GM19455 (cell line): ENCODE data around the gene GINS1.

Source experiments
- ATAC-seq: cut with Tn5 transposase; IDR thresholded peaks from one replicate; pipeline ENCODE4 v1.9.1; 2021; ENCODE audit not compliant: unreplicated experiment

GINS1 gene

GRCh38 chr20:25453035-25453810 lies 45.8 kb downstream of the GINS1 start:
- ATAC-seq = no peak

- no peak for ATAC-seq
Measured at GRCh38 chr20:25454153-25454900, 46.9 kb downstream of the GINS1 start.

- no peak for ATAC-seq
Measured at GRCh38 chr20:25457886-25458680, 50.6 kb downstream of the GINS1 start.

GRCh38 chr20:25459111-25459830 lies 51.8 kb downstream of the GINS1 start:
- no peak for ATAC-seq

DNA sequence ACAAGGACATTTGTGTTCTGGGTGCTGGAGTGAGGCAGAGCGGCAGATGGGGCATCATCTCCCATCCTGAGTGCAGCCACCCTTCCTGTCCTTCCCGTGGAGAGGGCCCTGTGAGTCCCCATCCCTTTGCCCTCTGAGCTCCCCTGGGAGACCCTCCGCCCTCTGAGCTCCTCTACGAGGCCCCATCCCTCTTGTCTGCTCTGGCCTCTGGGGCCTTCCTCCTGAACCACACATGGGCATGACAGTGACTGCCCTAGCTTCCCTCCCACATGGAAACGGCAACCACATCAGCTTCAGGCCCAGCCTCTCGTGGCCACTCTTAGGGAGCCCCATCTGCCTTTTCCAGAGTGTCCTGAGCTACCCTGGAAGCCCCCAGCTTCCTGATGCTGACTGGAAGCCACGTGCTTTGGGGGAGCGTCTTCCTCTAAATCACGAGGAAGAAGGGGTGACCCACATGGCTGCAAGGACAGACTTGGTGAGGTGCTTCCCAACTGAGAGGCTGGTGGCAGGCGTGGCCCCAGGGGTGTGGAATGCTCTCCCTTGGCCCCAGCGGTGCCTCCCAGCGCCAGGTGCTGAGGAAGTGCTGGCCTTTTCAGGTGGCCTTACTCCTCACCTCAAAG lies 52.6 kb downstream of the GINS1 start:
- no peak for ATAC-seq

GRCh38 chr20:25460566-25461280 lies 53.2 kb downstream of the GINS1 start:
- ATAC-seq = no peak

GRCh38 chr20:25461281-25461650 lies 53.8 kb downstream of the GINS1 start:
- no peak for ATAC-seq

DNA sequence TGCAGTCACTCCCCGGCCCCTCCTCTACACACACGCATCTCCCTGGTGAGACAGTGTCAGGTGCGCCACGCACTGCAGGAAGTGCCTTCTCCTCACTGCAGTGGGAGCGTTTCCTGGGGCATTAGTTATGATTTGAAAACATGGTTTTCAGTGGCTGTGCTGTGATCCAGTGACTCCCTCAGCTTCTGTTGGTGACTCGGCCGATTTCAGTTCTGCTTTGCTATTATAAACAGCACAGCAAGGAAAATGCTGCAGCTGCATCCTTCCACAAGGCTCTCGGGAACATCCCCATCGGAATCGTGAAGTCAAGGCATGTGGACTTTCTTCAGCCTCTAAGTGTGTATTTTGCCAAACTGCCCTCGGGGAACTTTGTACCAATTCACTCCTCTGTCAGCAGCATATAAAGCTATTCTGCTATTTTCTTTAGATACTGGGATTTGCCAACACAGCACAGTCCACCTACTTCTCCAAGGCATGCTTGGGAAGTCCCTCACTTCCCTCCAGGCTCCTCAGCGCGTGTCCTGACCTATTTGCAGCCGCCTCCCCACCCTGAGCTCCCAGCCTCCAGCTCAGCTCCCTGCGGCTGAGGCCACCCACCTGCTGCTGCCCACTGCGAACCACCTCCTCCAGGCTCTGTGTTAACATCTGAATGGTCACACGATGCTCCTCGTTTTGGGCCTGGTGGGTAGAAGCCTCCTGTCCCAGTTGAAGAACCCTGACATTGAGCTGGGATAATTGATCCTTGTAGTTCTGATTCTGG lies 54.5 kb downstream of the GINS1 start:
- ATAC-seq = no peak

GRCh38 chr20:25464501-25465242 lies 57.2 kb downstream of the GINS1 start:
- no peak for ATAC-seq

DNA sequence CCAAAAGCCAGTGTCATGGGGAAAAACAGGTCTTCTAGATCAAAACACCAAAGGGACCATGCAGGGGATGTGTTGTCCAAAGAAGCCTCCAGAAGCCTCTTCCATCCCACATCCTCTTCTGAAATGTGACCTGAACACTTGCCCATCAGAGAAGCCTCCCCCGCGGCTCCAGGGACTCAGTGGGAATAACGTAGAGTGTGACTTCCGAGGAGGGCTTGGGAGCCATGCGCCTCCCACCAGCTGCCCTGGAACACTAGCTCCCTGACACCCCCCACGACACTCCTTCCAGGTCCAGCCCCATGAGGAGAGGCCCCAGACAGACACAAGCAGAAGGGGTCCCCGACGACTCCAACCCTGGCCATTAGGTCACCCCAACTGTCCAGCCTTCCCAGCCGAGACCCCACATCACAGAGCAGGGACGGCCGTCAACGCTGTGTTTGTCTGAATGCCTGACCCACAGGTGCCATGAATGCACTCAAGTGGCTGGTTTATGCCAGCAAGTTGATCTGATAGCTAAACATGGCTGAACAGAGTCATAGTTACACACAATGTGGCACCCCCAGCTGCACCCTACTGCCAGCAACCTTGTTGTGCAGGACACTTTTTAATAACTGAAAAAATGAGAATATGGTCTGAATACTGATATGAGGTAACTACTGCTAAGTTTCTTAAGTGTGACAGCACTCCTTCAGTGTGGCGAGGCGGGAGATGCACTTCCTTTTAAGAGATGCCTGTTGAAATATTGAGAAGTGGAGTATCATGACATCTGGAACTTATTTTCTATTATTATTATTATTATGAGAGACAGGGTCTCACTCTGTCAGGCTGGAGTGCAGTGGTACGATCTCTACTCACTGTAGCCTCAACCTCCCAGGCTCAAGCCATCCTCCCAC lies 58.0 kb downstream of the GINS1 start:
- no peak for ATAC-seq

GRCh38 chr20:25466846-25467245 lies 59.4 kb downstream of the GINS1 start:
- no peak for ATAC-seq

DNA sequence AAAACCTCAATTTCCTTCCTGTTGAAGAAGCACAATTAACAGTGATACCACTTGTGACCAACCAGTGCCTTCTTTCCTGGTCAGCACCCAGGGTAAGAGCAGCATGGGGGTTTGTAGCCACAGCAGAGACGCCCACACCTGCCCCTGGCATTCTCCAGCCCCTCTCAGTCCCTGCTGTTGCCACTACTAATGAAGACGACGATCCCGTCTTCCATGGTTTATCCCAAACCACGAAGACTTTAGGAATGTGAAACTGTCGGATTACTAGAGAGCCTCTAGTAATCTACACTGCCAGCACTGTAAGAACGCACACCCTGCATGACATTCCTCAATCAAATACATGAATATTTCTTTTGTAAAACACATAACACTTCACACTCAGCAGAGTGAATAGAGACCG lies 60.0 kb downstream of the GINS1 start:
- no peak for ATAC-seq

GRCh38 chr20:25468126-25469075 lies 60.9 kb downstream of the GINS1 start:
- no peak for ATAC-seq

DNA sequence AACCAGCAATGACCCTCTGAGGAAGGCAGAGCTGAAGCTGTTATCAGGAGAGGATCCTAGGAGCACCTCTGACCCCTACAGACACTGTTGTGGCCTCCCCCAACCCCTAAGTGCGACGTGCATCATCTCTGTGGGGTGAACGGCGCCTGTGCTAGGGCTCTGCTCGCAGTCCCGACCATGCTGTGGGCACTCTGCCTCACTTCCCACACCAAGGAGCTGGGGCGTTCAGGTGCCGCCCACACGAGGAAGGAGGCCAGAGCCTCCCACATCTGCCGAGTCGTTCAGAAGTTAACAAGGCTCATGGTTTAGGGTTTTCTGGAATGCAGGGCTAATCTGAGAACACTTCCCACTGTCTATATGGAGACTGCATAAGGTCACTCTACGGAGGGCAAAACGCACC lies 62.1 kb downstream of the GINS1 start:
- ATAC-seq = no peak

DNA sequence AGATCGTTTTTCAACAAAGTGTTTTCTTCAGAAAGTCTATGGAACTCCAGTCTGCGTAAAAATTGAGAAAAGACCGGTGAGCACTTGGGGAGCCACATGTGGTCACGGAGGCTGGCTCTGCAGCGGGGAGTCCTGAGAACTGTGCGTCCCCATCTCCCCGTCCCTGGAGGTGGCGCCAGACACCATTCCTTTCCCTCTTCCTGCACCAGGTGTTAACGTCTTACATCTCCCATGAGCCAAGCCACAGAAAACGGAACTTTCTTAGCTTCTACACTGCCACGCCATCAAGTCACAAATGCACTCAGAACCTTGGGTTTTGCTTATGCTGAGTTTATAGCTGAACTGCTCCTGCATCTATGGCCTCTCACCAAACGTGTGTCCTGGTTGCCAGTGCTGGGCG lies 62.6 kb downstream of the GINS1 start:
- ATAC-seq = no peak

- no peak for ATAC-seq
Measured at GRCh38 chr20:25471020-25471419, 63.5 kb downstream of the GINS1 start.
